Midbrain (tissue), 1 donor: Measurements from ENCODE around the gene P3H3.

Source experiments
- DNase-seq: peaks from one replicate; lab custom pipeline; 2025; lab: John Stamatoyannopoulos, UW

The P3H3 gene, protein sequence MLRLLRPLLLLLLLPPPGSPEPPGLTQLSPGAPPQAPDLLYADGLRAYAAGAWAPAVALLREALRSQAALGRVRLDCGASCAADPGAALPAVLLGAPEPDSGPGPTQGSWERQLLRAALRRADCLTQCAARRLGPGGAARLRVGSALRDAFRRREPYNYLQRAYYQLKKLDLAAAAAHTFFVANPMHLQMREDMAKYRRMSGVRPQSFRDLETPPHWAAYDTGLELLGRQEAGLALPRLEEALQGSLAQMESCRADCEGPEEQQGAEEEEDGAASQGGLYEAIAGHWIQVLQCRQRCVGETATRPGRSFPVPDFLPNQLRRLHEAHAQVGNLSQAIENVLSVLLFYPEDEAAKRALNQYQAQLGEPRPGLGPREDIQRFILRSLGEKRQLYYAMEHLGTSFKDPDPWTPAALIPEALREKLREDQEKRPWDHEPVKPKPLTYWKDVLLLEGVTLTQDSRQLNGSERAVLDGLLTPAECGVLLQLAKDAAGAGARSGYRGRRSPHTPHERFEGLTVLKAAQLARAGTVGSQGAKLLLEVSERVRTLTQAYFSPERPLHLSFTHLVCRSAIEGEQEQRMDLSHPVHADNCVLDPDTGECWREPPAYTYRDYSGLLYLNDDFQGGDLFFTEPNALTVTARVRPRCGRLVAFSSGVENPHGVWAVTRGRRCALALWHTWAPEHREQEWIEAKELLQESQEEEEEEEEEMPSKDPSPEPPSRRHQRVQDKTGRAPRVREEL

DNA sequence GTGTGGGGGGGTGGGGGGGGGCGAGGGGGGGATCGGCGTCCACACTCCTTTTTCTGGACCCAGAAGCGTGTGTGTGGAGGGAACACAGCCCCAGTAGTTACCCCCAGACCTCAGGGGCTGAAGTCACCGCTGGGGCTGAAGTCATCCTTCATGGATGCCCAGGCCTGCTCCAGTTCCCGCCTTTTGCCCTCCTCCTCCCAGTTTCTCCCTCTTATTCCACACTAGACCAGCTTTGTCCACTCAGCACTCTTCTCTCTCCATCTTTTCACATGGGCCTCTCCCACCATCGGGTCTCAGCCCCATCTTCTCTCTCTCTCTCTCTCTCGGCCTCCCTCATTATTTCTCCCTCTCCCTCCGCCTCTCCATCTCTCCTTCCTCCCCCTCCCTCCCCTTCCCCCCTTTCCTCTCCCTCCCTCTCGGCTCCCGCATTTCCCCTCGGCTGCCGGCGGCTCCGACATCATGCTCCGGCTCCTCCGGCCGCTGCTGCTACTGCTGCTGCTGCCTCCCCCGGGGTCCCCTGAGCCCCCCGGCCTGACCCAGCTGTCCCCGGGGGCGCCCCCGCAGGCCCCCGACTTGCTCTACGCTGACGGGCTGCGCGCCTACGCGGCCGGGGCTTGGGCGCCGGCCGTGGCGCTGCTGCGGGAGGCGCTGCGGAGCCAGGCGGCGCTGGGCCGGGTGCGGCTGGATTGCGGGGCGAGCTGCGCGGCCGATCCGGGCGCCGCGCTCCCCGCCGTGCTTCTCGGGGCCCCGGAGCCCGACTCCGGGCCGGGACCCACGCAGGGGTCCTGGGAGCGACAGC lies at the start of gene P3H3:
Gene P3H3 (plus strand): TSS at position 426 of the 799 bp plus-strand sequence. CDS start 34 bp downstream, at position 460.
- peak; percentile 49 for DNase-seq

- peak; percentile 91 for DNase-seq
Observed at GRCh38 chr12:6778574-6779550, 49.3 kb upstream of the P3H3 start.

GRCh38 chr12:6779708-6780432 lies 48.3 kb upstream of the P3H3 start:
- no peak for DNase-seq

- no peak for DNase-seq
Observed at GRCh38 chr12:6780573-6780972, 47.6 kb upstream of the P3H3 start.

GRCh38 chr12:6782119-6782518 lies 46.1 kb upstream of the P3H3 start:
- no peak for DNase-seq

- no peak for DNase-seq
Observed at GRCh38 chr12:6782850-6783566, 45.2 kb upstream of the P3H3 start.

GRCh38 chr12:6783828-6784227 lies 44.4 kb upstream of the P3H3 start:
- no peak for DNase-seq

GRCh38 chr12:6784296-6784695 lies 43.9 kb upstream of the P3H3 start:
- DNase-seq = no peak

- DNase-seq = no peak
Observed at GRCh38 chr12:6784761-6785160, 43.4 kb upstream of the P3H3 start.

GRCh38 chr12:6786416-6787094 lies 41.7 kb upstream of the P3H3 start:
- no peak for DNase-seq

DNA sequence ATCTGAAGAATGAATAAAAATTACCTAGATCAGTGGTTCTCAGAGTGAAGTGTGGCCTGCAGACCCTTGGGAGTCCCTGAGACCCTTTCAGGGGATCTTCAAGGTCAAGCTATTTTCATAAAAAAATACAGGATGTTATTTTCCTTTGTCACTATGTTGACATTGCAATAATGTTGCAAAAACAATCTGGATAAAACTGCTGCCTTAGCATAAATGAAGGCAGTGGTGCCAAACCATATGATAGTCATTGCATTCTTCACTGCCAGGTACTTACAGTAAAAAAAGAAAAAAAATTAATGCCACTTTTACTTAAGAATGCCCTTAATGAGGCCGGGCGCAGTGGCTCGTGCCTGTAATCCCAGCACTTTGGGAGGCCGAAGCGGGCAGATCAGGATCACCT lies 40.9 kb upstream of the P3H3 start:
- no peak for DNase-seq

GRCh38 chr12:6788972-6789924 lies 39.0 kb upstream of the P3H3 start, which contains the start of gene CD4:
Gene CD4, plus strand, starts transcription at chr12:6789528. Its CDS starts 10,611 bp downstream, at chr12:6800139.
- DNase-seq = peak; percentile 25

GRCh38 chr12:6790496-6791150 lies 37.6 kb upstream of the P3H3 start:
- no peak for DNase-seq

- no peak for DNase-seq
Observed at GRCh38 chr12:6791931-6792520, 36.2 kb upstream of the P3H3 start.

DNA sequence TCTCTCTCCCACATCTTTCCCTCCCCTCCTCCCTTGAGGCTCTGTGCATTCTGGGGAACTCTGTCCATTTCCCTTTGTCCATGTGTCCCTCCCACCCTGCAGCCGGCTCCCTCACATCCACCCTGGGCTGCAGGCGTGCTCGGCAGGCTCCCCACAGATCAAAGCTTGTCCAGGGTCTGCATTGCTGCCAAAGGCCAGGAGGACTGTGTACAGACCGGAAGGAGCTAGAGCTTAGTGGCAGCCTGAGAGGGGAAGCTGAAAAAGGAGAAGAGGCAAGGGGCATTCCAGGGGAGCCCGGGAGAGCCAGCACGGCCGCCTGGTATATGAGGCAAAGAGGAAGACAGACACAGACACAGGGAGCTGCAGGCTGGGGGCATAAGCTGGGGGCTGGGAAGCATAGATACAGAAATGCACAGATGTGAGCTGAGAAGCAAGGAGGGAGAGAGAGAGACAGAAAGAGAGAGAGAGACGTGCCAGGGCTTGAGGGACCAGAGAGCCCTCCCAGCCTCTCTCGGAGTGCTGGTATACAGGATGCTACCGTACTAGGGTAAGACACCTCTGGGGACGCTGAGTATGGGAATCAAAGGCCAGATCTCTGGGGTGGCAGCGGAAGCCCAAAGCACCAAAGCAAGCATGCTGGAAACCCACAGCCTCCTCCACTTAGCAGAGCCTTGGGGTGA lies 35.5 kb upstream of the P3H3 start:
- peak; percentile 28 for DNase-seq

- DNase-seq = no peak
Observed at GRCh38 chr12:6795088-6795487, 33.1 kb upstream of the P3H3 start.
